Esophagus muscularis mucosa (tissue), 3 donors: Measurements from ENCODE around the gene PDE4A.
"Not testable (repeated sequence)": the region's sequence is repeated elsewhere in the genome, so short reads cannot be mapped to it uniquely, and the experiment has no call there.

Source experiments
- CTCF ChIP-seq, 3 experiments: fragments of 200-600 bp in 2 of 3; fragments of 450-650 bp in 1 of 3; sonication (generic) in 2 of 3; IDR thresholded peaks; one replicate each; pipeline ENCODE4 v1.5.1; 2017 to 2019; ENCODE audit warnings: antibody characterized with exemption in 3 of 3, mild to moderate bottlenecking in 2 of 3, moderate library complexity in 1 of 3
- POLR2A ChIP-seq: fragments of 450-650 bp; IDR thresholded peaks from one replicate; pipeline ENCODE4 v1.6.1; 2017; ENCODE audit warnings: antibody characterized with exemption, moderate library complexity, mild to moderate bottlenecking, low read depth

- TF ChIP-seq CTCF (IDR thresholded peaks at IDR 0.05); POLR2A: not testable (repeated sequence)
These were observed 38.4 kb downstream of the PDE4A start for GRCh38 chr19:10458733-10459132.
